WTC11 (cell line): Measurements from ENCODE around the gene DAND5.

ENCODE experiments used
- CTCF ChIP-seq: fragments of 200-600 bp; IDR thresholded peaks from 2 replicates; pipeline ENCODE4 v1.8.0; 2022; ENCODE audit warnings: antibody characterized with exemption
- ETV6 ChIP-seq: sonication (generic); formaldehyde crosslinking; IDR thresholded peaks from 2 replicates; pipeline ENCODE4 v1.8.1; 2022; ENCODE audit warnings: mild to moderate bottlenecking, missing genetic modification reagents
- FOXP4 ChIP-seq: sonication (generic); formaldehyde crosslinking; IDR thresholded peaks from 2 replicates; pipeline ENCODE4 v1.8.0; 2022; ENCODE audit warnings: mild to moderate bottlenecking, missing genetic modification reagents
- SMAD4 ChIP-seq: sonication (generic); formaldehyde crosslinking; IDR thresholded peaks from 2 replicates; pipeline ENCODE4 v1.8.0; 2022; ENCODE audit warnings: mild to moderate bottlenecking, missing genetic modification reagents
- ZNF121 ChIP-seq: sonication (generic); formaldehyde crosslinking; IDR thresholded peaks from 2 replicates; pipeline ENCODE4 v1.8.0; 2023; ENCODE audit warnings: missing genetic modification reagents
- ZNF416 ChIP-seq: fragments of 250-450 bp; sonication (Bioruptor Pico); IDR thresholded peaks from 2 replicates; pipeline ENCODE4 v1.9.0; 2021; ENCODE audit warnings: mild to moderate bottlenecking, inconsistent platforms
- ZSCAN18 ChIP-seq: fragments of 250-450 bp; sonication (Bioruptor Pico); IDR thresholded peaks from 2 replicates; pipeline ENCODE4 v2.1.2; 2022; ENCODE audit warnings: mild to moderate bottlenecking, moderate library complexity
- TF ChIP-seq, protein P1 (sequence below): sonication (generic); formaldehyde crosslinking; IDR thresholded peaks from 2 replicates; pipeline ENCODE4 v1.8.1; 2023; ENCODE audit warnings: mild to moderate bottlenecking, missing genetic modification reagents, moderate library complexity

- TF ChIP-seq FOXP4 (CRISPR knock-in tag) = no peak
- TF ChIP-seq ZNF416 (CRISPR knock-in tag) = no peak
- TF ChIP-seq ETV6 (CRISPR knock-in tag) = no peak
- TF ChIP-seq CTCF = no peak
- TF ChIP-seq, protein P1, sequence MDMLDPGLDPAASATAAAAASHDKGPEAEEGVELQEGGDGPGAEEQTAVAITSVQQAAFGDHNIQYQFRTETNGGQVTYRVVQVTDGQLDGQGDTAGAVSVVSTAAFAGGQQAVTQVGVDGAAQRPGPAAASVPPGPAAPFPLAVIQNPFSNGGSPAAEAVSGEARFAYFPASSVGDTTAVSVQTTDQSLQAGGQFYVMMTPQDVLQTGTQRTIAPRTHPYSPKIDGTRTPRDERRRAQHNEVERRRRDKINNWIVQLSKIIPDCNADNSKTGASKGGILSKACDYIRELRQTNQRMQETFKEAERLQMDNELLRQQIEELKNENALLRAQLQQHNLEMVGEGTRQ (CRISPR knock-in tag) = no peak
- no peak for TF ChIP-seq ZNF121 (CRISPR knock-in tag)
- no peak for TF ChIP-seq SMAD4 (CRISPR knock-in tag)
- no peak for TF ChIP-seq ZSCAN18 (CRISPR knock-in tag)
Measured at GRCh38 chr19:12990853-12991252, 21.5 kb downstream of the DAND5 start.
